ENCODE measurements around the gene CCDC90B. TPM values are rescaled to one million over a fixed set of nuclear protein-coding genes. Genes with fewer than 3 reads are reported as not detected.

The CCDC90B gene
- total and polyA plus RNA-seq, 2 of the 13 experiments (the other 11 are each of a cell fraction or from before 2014, with no cell fraction given) = 17.1 to 46.1 TPM

DNA sequence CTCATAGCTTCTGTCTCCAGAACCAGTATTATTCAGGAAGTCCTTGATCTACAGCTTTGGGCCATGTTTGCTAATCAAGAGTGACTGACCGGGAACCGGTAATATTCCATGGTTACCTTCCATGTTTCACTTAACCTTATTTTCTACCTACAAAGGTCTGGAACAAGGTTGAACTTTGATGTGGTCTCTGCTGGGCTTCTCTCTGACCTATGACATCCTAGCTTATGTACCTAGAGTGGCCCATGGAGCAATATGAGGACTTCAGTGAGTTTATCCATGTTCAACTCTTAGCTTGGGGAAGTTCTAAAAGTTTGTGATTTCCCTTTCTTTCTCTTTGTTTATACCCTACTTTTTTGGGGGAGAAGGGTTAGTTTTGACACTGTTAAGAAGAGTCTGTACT, 33.2 kb downstream of the CCDC90B start (continued):
- TF ChIP-seq, protein P1, sequence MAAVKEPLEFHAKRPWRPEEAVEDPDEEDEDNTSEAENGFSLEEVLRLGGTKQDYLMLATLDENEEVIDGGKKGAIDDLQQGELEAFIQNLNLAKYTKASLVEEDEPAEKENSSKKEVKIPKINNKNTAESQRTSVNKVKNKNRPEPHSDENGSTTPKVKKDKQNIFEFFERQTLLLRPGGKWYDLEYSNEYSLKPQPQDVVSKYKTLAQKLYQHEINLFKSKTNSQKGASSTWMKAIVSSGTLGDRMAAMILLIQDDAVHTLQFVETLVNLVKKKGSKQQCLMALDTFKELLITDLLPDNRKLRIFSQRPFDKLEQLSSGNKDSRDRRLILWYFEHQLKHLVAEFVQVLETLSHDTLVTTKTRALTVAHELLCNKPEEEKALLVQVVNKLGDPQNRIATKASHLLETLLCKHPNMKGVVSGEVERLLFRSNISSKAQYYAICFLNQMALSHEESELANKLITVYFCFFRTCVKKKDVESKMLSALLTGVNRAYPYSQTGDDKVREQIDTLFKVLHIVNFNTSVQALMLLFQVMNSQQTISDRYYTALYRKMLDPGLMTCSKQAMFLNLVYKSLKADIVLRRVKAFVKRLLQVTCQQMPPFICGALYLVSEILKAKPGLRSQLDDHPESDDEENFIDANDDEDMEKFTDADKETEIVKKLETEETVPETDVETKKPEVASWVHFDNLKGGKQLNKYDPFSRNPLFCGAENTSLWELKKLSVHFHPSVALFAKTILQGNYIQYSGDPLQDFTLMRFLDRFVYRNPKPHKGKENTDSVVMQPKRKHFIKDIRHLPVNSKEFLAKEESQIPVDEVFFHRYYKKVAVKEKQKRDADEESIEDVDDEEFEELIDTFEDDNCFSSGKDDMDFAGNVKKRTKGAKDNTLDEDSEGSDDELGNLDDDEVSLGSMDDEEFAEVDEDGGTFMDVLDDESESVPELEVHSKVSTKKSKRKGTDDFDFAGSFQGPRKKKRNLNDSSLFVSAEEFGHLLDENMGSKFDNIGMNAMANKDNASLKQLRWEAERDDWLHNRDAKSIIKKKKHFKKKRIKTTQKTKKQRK (IDR thresholded peaks at IDR 0.05; ENCODE audit: low read length) = no peak
- TF ChIP-seq FOXM1 (CRISPR knock-in tag; IDR thresholded peaks at IDR 0.05) = no peak
- no peak for TF ChIP-seq CHD2 (IDR thresholded peaks at IDR 0.05; ENCODE audit: low read depth, low read length)
- TF ChIP-seq TCF12 (IDR thresholded peaks at IDR 0.05) = no peak
- TF ChIP-seq TCF12 (CRISPR knock-in tag; IDR thresholded peaks at IDR 0.05) = no peak
- TF ChIP-seq ZNF382 (CRISPR knock-in tag; IDR thresholded peaks at IDR 0.05; ENCODE audit: borderline replicate concordance) = no peak
- TF ChIP-seq, protein P2, sequence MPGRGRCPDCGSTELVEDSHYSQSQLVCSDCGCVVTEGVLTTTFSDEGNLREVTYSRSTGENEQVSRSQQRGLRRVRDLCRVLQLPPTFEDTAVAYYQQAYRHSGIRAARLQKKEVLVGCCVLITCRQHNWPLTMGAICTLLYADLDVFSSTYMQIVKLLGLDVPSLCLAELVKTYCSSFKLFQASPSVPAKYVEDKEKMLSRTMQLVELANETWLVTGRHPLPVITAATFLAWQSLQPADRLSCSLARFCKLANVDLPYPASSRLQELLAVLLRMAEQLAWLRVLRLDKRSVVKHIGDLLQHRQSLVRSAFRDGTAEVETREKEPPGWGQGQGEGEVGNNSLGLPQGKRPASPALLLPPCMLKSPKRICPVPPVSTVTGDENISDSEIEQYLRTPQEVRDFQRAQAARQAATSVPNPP (CRISPR knock-in tag; IDR thresholded peaks at IDR 0.05) = no peak
- TF ChIP-seq, protein P3, sequence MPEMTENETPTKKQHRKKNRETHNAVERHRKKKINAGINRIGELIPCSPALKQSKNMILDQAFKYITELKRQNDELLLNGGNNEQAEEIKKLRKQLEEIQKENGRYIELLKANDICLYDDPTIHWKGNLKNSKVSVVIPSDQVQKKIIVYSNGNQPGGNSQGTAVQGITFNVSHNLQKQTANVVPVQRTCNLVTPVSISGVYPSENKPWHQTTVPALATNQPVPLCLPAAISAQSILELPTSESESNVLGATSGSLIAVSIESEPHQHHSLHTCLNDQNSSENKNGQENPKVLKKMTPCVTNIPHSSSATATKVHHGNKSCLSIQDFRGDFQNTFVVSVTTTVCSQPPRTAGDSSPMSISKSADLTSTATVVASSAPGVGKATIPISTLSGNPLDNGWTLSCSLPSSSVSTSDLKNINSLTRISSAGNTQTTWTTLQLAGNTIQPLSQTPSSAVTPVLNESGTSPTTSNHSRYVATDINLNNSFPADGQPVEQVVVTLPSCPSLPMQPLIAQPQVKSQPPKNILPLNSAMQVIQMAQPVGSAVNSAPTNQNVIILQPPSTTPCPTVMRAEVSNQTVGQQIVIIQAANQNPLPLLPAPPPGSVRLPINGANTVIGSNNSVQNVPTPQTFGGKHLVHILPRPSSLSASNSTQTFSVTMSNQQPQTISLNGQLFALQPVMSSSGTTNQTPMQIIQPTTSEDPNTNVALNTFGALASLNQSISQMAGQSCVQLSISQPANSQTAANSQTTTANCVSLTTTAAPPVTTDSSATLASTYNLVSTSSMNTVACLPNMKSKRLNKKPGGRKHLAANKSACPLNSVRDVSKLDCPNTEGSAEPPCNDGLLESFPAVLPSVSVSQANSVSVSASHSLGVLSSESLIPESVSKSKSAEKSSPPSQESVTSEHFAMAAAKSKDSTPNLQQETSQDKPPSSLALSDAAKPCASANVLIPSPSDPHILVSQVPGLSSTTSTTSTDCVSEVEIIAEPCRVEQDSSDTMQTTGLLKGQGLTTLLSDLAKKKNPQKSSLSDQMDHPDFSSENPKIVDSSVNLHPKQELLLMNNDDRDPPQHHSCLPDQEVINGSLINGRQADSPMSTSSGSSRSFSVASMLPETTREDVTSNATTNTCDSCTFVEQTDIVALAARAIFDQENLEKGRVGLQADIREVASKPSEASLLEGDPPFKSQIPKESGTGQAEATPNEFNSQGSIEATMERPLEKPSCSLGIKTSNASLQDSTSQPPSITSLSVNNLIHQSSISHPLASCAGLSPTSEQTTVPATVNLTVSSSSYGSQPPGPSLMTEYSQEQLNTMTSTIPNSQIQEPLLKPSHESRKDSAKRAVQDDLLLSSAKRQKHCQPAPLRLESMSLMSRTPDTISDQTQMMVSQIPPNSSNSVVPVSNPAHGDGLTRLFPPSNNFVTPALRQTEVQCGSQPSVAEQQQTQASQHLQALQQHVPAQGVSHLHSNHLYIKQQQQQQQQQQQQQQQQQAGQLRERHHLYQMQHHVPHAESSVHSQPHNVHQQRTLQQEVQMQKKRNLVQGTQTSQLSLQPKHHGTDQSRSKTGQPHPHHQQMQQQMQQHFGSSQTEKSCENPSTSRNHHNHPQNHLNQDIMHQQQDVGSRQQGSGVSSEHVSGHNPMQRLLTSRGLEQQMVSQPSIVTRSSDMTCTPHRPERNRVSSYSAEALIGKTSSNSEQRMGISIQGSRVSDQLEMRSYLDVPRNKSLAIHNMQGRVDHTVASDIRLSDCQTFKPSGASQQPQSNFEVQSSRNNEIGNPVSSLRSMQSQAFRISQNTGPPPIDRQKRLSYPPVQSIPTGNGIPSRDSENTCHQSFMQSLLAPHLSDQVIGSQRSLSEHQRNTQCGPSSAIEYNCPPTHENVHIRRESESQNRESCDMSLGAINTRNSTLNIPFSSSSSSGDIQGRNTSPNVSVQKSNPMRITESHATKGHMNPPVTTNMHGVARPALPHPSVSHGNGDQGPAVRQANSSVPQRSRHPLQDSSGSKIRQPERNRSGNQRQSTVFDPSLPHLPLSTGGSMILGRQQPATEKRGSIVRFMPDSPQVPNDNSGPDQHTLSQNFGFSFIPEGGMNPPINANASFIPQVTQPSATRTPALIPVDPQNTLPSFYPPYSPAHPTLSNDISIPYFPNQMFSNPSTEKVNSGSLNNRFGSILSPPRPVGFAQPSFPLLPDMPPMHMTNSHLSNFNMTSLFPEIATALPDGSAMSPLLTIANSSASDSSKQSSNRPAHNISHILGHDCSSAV (CRISPR knock-in tag; IDR thresholded peaks at IDR 0.05; ENCODE audit: borderline replicate concordance) = no peak
- peak; percentile 82 for TF ChIP-seq ELF3 (CRISPR knock-in tag; IDR thresholded peaks at IDR 0.05)
- no peak for TF ChIP-seq ZNF30 (CRISPR knock-in tag; IDR thresholded peaks at IDR 0.05)
- TF ChIP-seq ZNF24 (IDR thresholded peaks at IDR 0.05) = no peak
- no peak for TF ChIP-seq ATM (IDR thresholded peaks at IDR 0.05; ENCODE audit: borderline replicate concordance)
- TF ChIP-seq ZNF136 (CRISPR knock-in tag; IDR thresholded peaks at IDR 0.05; ENCODE audit: low read depth) = no peak
- TF ChIP-seq, protein P4, sequence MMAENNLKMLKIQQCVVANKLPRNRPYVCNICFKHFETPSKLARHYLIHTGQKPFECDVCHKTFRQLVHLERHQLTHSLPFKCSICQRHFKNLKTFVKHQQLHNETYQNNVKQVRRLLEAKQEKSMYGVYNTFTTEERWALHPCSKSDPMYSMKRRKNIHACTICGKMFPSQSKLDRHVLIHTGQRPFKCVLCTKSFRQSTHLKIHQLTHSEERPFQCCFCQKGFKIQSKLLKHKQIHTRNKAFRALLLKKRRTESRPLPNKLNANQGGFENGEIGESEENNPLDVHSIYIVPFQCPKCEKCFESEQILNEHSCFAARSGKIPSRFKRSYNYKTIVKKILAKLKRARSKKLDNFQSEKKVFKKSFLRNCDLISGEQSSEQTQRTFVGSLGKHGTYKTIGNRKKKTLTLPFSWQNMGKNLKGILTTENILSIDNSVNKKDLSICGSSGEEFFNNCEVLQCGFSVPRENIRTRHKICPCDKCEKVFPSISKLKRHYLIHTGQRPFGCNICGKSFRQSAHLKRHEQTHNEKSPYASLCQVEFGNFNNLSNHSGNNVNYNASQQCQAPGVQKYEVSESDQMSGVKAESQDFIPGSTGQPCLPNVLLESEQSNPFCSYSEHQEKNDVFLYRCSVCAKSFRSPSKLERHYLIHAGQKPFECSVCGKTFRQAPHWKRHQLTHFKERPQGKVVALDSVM (CRISPR knock-in tag; IDR thresholded peaks at IDR 0.05) = no peak
- TF ChIP-seq ATAD3A (CRISPR knock-in tag; IDR thresholded peaks at IDR 0.05) = no peak
- no peak for TF ChIP-seq HMGA1 (CRISPR knock-in tag; conservative IDR thresholded peaks at IDR 0.05)
- TF ChIP-seq PTBP1 (IDR thresholded peaks at IDR 0.05; ENCODE audit: low read depth, low read length, poor library complexity, severe bottlenecking) = no peak

Data from HepG2 (cell line).